HEK293 (cell line): ENCODE data around the gene HEMK1.

ENCODE experiments used
- HOXA7 ChIP-seq: sonication (generic); formaldehyde crosslinking; IDR thresholded peaks from 2 replicates; pipeline ENCODE4 v1.8.1; 2022; ENCODE audit warnings: missing genetic modification reagents, borderline replicate concordance
- KLF10 ChIP-seq: fragments of 450-650 bp; IDR thresholded peaks from 2 replicates; pipeline ENCODE4 v1.5.1; 2018; ENCODE audit warnings: missing biosample characterization, mild to moderate bottlenecking, missing genetic modification characterization
- ZNF24 ChIP-seq: fragments of 450-650 bp; formaldehyde crosslinking; IDR thresholded peaks from 2 replicates; pipeline ENCODE4 v1.5.1; 2016; ENCODE audit warnings: missing biosample characterization, missing genetic modification characterization
- ZNF510 ChIP-seq: fragments of 450-650 bp; formaldehyde crosslinking; IDR thresholded peaks from 2 replicates; pipeline ENCODE4 v1.5.1; 2018; ENCODE audit warnings: mild to moderate bottlenecking, missing genetic modification characterization, missing biosample characterization; ENCODE audit not compliant: insufficient replicate concordance
- ZNF645 ChIP-seq: fragments of 450-650 bp; formaldehyde crosslinking; IDR thresholded peaks from 2 replicates; pipeline ENCODE4; 2016; ENCODE audit warnings: missing biosample characterization, missing genetic modification characterization

GRCh38 chr3:50577348-50577747 is 8.0 kb downstream of the HEMK1 start:
- TF ChIP-seq ZNF510, result no peak
- TF ChIP-seq HOXA7 (CRISPR knock-in tag), result no peak
- TF ChIP-seq KLF10 (tag by site-specific recombination), result no peak
- TF ChIP-seq ZNF24 (tag by site-specific recombination), result no peak
- TF ChIP-seq ZNF645, result no peak
